ENCODE measurements around the gene RPA3.

- TF ChIP-seq CEBPB (IDR thresholded peaks at IDR 0.05) (no peak), EP300 (IDR thresholded peaks at IDR 0.05; ENCODE audit: borderline replicate concordance) (no peak), ZBTB7A (IDR thresholded peaks at IDR 0.05; ENCODE audit: low read depth) (no peak), TCF12 (IDR thresholded peaks at IDR 0.05; ENCODE audit: low read depth) (no peak), FOXM1 (IDR thresholded peaks at IDR 0.05; ENCODE audit: borderline replicate concordance, low read depth) (no peak)
Observed at GRCh38 chr7:7641129-7641663, 77.2 kb downstream of the RPA3 start.

All from Ishikawa (cell line).